ENCODE data around the gene N4BP3.

DNA sequence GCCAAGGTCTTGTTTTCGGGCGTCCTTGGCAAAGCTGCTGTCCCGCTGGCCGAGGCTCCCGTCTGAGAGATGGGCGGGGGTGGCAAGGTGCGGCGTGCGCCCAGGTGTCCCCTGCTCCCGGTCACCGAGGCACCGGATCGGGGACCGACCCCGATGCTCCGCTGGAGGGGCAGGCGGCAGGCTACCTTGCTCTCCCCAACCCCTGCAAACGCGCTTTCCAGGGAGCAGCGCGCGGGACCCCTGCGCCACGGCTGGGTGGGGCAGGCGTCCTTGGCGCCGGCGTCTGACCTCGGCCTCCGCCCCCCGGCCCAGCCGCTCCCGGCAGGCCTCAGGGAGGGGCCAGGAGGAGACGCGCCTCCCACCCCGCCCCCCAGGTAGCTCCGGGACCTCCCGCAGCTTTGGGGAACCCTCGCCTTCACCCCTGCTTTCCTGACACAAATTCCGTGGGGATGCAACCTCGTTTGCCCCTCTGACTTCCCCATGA, 551 bp downstream of the N4BP3 start:
- TF ChIP-seq EZH2phosphoT487 (IDR thresholded peaks at IDR 0.05; ENCODE audit: low read length) = no peak
- no peak for TF ChIP-seq EZH2 (optimal IDR thresholded peaks at IDR 0.05; ENCODE audit: low read depth, low read length)
